HG02759 (cell line): Measurements from ENCODE around the gene BTN1A1.

Source experiments
- ATAC-seq: cut with Tn5 transposase; IDR thresholded peaks from one replicate; pipeline ENCODE4 v1.9.1; 2021; ENCODE audit warnings: mild to moderate bottlenecking, moderate library complexity; ENCODE audit not compliant: unreplicated experiment

Gene BTN1A1

GRCh38 chr6:26475823-26476729, 24.0 kb upstream of the BTN1A1 start:
- ATAC-seq, result no peak

- ATAC-seq, result no peak
Measured at GRCh38 chr6:26476896-26477295, 23.2 kb upstream of the BTN1A1 start.

GRCh38 chr6:26477426-26477825, 22.7 kb upstream of the BTN1A1 start:
- ATAC-seq, result no peak

- no peak for ATAC-seq
Measured at GRCh38 chr6:26478100-26478984, 21.8 kb upstream of the BTN1A1 start.

- no peak for ATAC-seq
Measured at GRCh38 chr6:26478985-26479278, 21.2 kb upstream of the BTN1A1 start.

GRCh38 chr6:26482338-26482737, 17.8 kb upstream of the BTN1A1 start:
- ATAC-seq, result no peak

- no peak for ATAC-seq
Measured at GRCh38 chr6:26483727-26484126, 16.4 kb upstream of the BTN1A1 start.

- ATAC-seq, result no peak
Measured at GRCh38 chr6:26484161-26484560, 15.9 kb upstream of the BTN1A1 start.

- ATAC-seq, result no peak
Measured at GRCh38 chr6:26485112-26485780, 14.9 kb upstream of the BTN1A1 start.

- ATAC-seq, result no peak
Measured at GRCh38 chr6:26486358-26486757, 13.7 kb upstream of the BTN1A1 start.

GRCh38 chr6:26487466-26487865, 12.6 kb upstream of the BTN1A1 start:
- no peak for ATAC-seq

- ATAC-seq, result no peak
Measured at GRCh38 chr6:26489996-26490964, 9.8 kb upstream of the BTN1A1 start.

GRCh38 chr6:26491604-26492003, 8.5 kb upstream of the BTN1A1 start:
- no peak for ATAC-seq

GRCh38 chr6:26493258-26493657, 6.8 kb upstream of the BTN1A1 start:
- no peak for ATAC-seq

- ATAC-seq, result no peak
Measured at GRCh38 chr6:26494117-26494516, 6.0 kb upstream of the BTN1A1 start.

- ATAC-seq, result no peak
Measured at GRCh38 chr6:26495281-26495680, 4.8 kb upstream of the BTN1A1 start.

- ATAC-seq, result no peak
Measured at GRCh38 chr6:26497610-26498009, 2.5 kb upstream of the BTN1A1 start.

GRCh38 chr6:26501482-26501986, 1.4 kb downstream of the BTN1A1 start:
- no peak for ATAC-seq

GRCh38 chr6:26502165-26502564, 2.1 kb downstream of the BTN1A1 start:
- ATAC-seq, result no peak

GRCh38 chr6:26502626-26503025, 2.5 kb downstream of the BTN1A1 start:
- ATAC-seq, result no peak
